ENCODE measurements around the gene PPM1D.

The PPM1D gene

GRCh38 chr17:60613325-60613724, 13.3 kb downstream of the PPM1D start:
- no peak for TF ChIP-seq REST (IDR thresholded peaks at IDR 0.05; ENCODE audit: low read depth)
- no peak for TF ChIP-seq EGR1 (IDR thresholded peaks at IDR 0.05)
- no peak for TF ChIP-seq TCF12 (IDR thresholded peaks at IDR 0.05; ENCODE audit: low read depth)
- no peak for TF ChIP-seq TAF1 (IDR thresholded peaks at IDR 0.05; ENCODE audit: low read depth)
- TF ChIP-seq MAX (IDR thresholded peaks at IDR 0.05) = no peak
- no peak for TF ChIP-seq NFIC (IDR thresholded peaks at IDR 0.05)
- no peak for TF ChIP-seq TEAD4 (IDR thresholded peaks at IDR 0.05)

DNA sequence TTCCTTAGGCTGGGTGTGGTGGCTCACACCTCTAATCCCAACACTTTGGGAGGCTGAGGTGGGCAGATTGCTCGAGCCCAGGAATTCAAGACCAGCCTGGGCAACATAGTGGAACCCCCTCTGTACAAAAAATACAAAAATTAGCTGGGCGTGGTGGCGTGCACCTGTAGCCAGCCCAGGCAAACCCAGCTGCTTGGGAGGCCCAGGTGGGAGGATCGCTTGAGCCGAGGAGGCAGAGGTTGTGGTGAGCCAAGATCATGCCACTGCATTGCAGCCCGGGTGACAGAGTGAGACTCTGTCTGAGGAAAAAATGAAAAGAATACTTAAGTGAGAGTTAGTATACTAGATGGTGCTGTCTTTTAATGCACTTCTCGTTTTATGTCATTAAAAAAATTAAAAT, 15.1 kb downstream of the PPM1D start:
- TF ChIP-seq TAF1 (IDR thresholded peaks at IDR 0.05; ENCODE audit: low read depth) (no peak), RAD21 (IDR thresholded peaks at IDR 0.05; ENCODE audit: low read depth) (no peak), TCF12 (IDR thresholded peaks at IDR 0.05; ENCODE audit: low read depth) (no peak), MAX (IDR thresholded peaks at IDR 0.05) (no peak), YY1 (IDR thresholded peaks at IDR 0.05; ENCODE audit: low read depth) (no peak), CREB1 (IDR thresholded peaks at IDR 0.05; ENCODE audit: low read depth) (no peak), EGR1 (IDR thresholded peaks at IDR 0.05) (no peak), CEBPB (IDR thresholded peaks at IDR 0.05) (no peak), NFIC (IDR thresholded peaks at IDR 0.05) (no peak), ZBTB7A (IDR thresholded peaks at IDR 0.05; ENCODE audit: low read depth) (no peak), TEAD4 (IDR thresholded peaks at IDR 0.05) (no peak), FOXM1 (IDR thresholded peaks at IDR 0.05; ENCODE audit: borderline replicate concordance, low read depth) (no peak), EP300 (IDR thresholded peaks at IDR 0.05; ENCODE audit: borderline replicate concordance) (no peak)
- TF ChIP-seq, protein P1, sequence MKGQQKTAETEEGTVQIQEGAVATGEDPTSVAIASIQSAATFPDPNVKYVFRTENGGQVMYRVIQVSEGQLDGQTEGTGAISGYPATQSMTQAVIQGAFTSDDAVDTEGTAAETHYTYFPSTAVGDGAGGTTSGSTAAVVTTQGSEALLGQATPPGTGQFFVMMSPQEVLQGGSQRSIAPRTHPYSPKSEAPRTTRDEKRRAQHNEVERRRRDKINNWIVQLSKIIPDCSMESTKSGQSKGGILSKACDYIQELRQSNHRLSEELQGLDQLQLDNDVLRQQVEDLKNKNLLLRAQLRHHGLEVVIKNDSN (IDR thresholded peaks at IDR 0.05) = no peak

DNA sequence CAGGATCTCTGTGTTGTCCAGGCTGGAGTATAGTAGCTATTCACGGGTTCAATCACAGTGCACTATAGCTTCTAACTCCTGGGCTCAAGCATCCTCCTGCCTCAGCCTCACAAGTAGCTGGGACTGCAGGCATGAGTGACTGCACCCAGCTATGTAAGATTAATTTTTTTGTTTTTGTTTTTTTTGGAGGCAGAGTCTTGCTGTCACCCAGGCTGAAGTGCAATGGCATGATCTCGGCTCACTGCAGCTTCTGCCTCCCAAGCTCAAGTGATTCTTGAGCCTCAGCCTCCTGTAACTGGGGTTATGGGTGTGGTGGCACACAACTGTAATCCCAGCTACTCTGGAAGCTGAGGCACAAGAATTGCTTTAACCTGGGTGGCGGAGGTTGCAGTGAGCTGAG, 15.8 kb downstream of the PPM1D start:
- TF ChIP-seq TCF12 (IDR thresholded peaks at IDR 0.05; ENCODE audit: low read depth) (no peak), EP300 (IDR thresholded peaks at IDR 0.05; ENCODE audit: borderline replicate concordance) (no peak), NFIC (IDR thresholded peaks at IDR 0.05) (no peak), EGR1 (IDR thresholded peaks at IDR 0.05) (no peak), CREB1 (IDR thresholded peaks at IDR 0.05; ENCODE audit: low read depth) (no peak), REST (IDR thresholded peaks at IDR 0.05; ENCODE audit: low read depth) (no peak), YY1 (IDR thresholded peaks at IDR 0.05; ENCODE audit: low read depth) (no peak), MAX (IDR thresholded peaks at IDR 0.05) (no peak)

GRCh38 chr17:60618080-60618479, 18.1 kb downstream of the PPM1D start:
- no peak for TF ChIP-seq YY1 (IDR thresholded peaks at IDR 0.05; ENCODE audit: low read depth)
- TF ChIP-seq, protein P1 (IDR thresholded peaks at IDR 0.05) = no peak
- no peak for TF ChIP-seq MAX (IDR thresholded peaks at IDR 0.05)
- no peak for TF ChIP-seq RAD21 (IDR thresholded peaks at IDR 0.05; ENCODE audit: low read depth)

GRCh38 chr17:60618854-60619526, 19.0 kb downstream of the PPM1D start:
- TF ChIP-seq REST (IDR thresholded peaks at IDR 0.05; ENCODE audit: low read depth) (no peak), CREB1 (IDR thresholded peaks at IDR 0.05; ENCODE audit: low read depth) (no peak), EGR1 (IDR thresholded peaks at IDR 0.05) (no peak), TCF12 (IDR thresholded peaks at IDR 0.05; ENCODE audit: low read depth) (no peak)
